HepG2 (cell line): ENCODE results near the gene CAPZB.

Experiments used
- CREB1 ChIP-seq, 2 experiments: fragments of 450-650 bp in 1 of 2; IDR thresholded peaks; 2 replicates each; pipeline ENCODE4 v1.6.1; 2016 to 2017; ENCODE audit warnings: control low read depth in 1 of 2, mild to moderate bottlenecking in 1 of 2, missing compliant biosample characterization in 1 of 2, missing genetic modification characterization in 1 of 2
- ZNF274 ChIP-seq: sonication (generic); formaldehyde crosslinking; IDR thresholded peaks from 2 replicates; pipeline ENCODE4 v1.5.1; 2020; ENCODE audit warnings: mild to moderate bottlenecking, missing genetic modification reagents

- no peak for TF ChIP-seq CREB1 (IDR thresholded peaks at IDR 0.05)
- TF ChIP-seq CREB1 (CRISPR knock-in tag; IDR thresholded peaks at IDR 0.05), result no peak
- TF ChIP-seq ZNF274 (CRISPR knock-in tag), result no peak
Measured at GRCh38 chr1:19325368-19325957, 159.9 kb downstream of the CAPZB start.
